GM12891 (cell line): ENCODE data around the gene LCP1.

Source experiments
- DNase-seq: peaks from one replicate; pipeline ENCODE4 v3.0.0; 2011; ENCODE audit warnings: low spot score; ENCODE audit not compliant: insufficient read length
- FAIRE-seq: peaks from 2 replicates; lab custom pipeline; 2011; peaks lifted over from hg19 to GRCh38; lab: Jason Lieb, UNC
- PAX5 ChIP-seq: IDR thresholded peaks from 2 replicates; pipeline ENCODE4 v1.6.1; 2011; ENCODE audit warnings: low read length, moderate library complexity, mild to moderate bottlenecking; ENCODE audit not compliant: insufficient read depth, severe bottlenecking
- POLR2A ChIP-seq: IDR thresholded peaks from 2 replicates; pipeline ENCODE4 v1.6.1; 2011; ENCODE audit warnings: low read depth, low read length, control low read depth
- POLR2AphosphoS5 ChIP-seq: IDR thresholded peaks from 2 replicates; pipeline ENCODE4 v1.6.1; 2011; ENCODE audit warnings: low read depth, low read length, control low read depth
- POU2F2 ChIP-seq: IDR thresholded peaks from 2 replicates; pipeline ENCODE4 v1.6.1; 2011; ENCODE audit warnings: low read depth, mild to moderate bottlenecking, control low read depth, low read length, moderate library complexity
- SPI1 ChIP-seq: IDR thresholded peaks from 2 replicates; pipeline ENCODE4 v1.6.1; 2011; ENCODE audit warnings: low read depth, low read length, control low read depth
- TAF1 ChIP-seq: IDR thresholded peaks from 2 replicates; pipeline ENCODE4 v1.6.1; 2011; ENCODE audit warnings: low read depth, low read length, control low read depth

LCP1 gene

GRCh38 chr13:46122304-46122703 lies 59.7 kb downstream of the LCP1 start:
- TF ChIP-seq POU2F2 (no peak), POLR2A (no peak), PAX5 (no peak), SPI1 (no peak), POLR2AphosphoS5 (no peak), TAF1 (no peak)
- FAIRE-seq (no peak), DNase-seq (no peak)

GRCh38 chr13:46121597-46122163 lies 60.3 kb downstream of the LCP1 start:
- no peak for TF ChIP-seq POU2F2
- no peak for TF ChIP-seq PAX5
- no peak for TF ChIP-seq SPI1
- no peak for TF ChIP-seq POLR2AphosphoS5
- TF ChIP-seq POLR2A, result no peak
- TF ChIP-seq TAF1, result no peak
- FAIRE-seq (no peak), DNase-seq (no peak)

GRCh38 chr13:46121033-46121432 lies 60.9 kb downstream of the LCP1 start:
- DNase-seq (no peak), FAIRE-seq (no peak)
- TF ChIP-seq POLR2AphosphoS5 (no peak), TAF1 (no peak), POLR2A (no peak), PAX5 (no peak), SPI1 (no peak), POU2F2 (no peak)

- no peak for FAIRE-seq
- no peak for DNase-seq
- TF ChIP-seq POLR2AphosphoS5, result no peak
- no peak for TF ChIP-seq SPI1
- no peak for TF ChIP-seq TAF1
- no peak for TF ChIP-seq POU2F2
- no peak for TF ChIP-seq POLR2A
- TF ChIP-seq PAX5, result no peak
Observed at GRCh38 chr13:46119883-46120614, 61.9 kb downstream of the LCP1 start.

- no peak for DNase-seq
Observed at GRCh38 chr13:46116653-46117502, 65.1 kb downstream of the LCP1 start.

GRCh38 chr13:46114613-46115012 lies 67.4 kb downstream of the LCP1 start:
- DNase-seq (no peak), FAIRE-seq (no peak)
- no peak for TF ChIP-seq TAF1
- TF ChIP-seq POU2F2, result no peak
- TF ChIP-seq PAX5, result no peak
- TF ChIP-seq POLR2A, result no peak
- no peak for TF ChIP-seq SPI1
- no peak for TF ChIP-seq POLR2AphosphoS5

More at GRCh38 chr13:46116653-46117502, 65.1 kb downstream of the LCP1 start:
- no peak for TF ChIP-seq TAF1
- no peak for TF ChIP-seq SPI1
- TF ChIP-seq POLR2AphosphoS5, result no peak
- no peak for TF ChIP-seq POLR2A
- TF ChIP-seq PAX5, result no peak
- TF ChIP-seq POU2F2, result no peak
- FAIRE-seq, result no peak

- FAIRE-seq, result no peak
- DNase-seq, result no peak
- no peak for TF ChIP-seq POU2F2
- no peak for TF ChIP-seq SPI1
- no peak for TF ChIP-seq POLR2A
- no peak for TF ChIP-seq TAF1
- TF ChIP-seq PAX5, result no peak
- no peak for TF ChIP-seq POLR2AphosphoS5
Observed at GRCh38 chr13:46113596-46113995, 68.4 kb downstream of the LCP1 start.

- FAIRE-seq (no peak), DNase-seq (no peak)
- no peak for TF ChIP-seq PAX5
- no peak for TF ChIP-seq POLR2AphosphoS5
- no peak for TF ChIP-seq TAF1
- TF ChIP-seq POU2F2, result no peak
- no peak for TF ChIP-seq POLR2A
- no peak for TF ChIP-seq SPI1
Observed at GRCh38 chr13:46111151-46111550, 70.8 kb downstream of the LCP1 start.

GRCh38 chr13:46109451-46109850 lies 72.5 kb downstream of the LCP1 start:
- FAIRE-seq, result no peak
- no peak for DNase-seq
- no peak for TF ChIP-seq POU2F2
- no peak for TF ChIP-seq TAF1
- TF ChIP-seq PAX5, result no peak
- no peak for TF ChIP-seq POLR2AphosphoS5
- TF ChIP-seq SPI1, result no peak
- no peak for TF ChIP-seq POLR2A
